Esophagus muscularis mucosa (tissue), 4 donors: ENCODE measurements around the gene HOXD10.

Source experiments
- EP300 ChIP-seq: sonication (generic); formaldehyde crosslinking; IDR thresholded peaks from one replicate; pipeline ENCODE4 v1.6.1; 2017; ENCODE audit warnings: antibody characterized with exemption
- POLR2A ChIP-seq: fragments of 450-650 bp; IDR thresholded peaks from one replicate; pipeline ENCODE4 v1.6.1; 2017; ENCODE audit warnings: antibody characterized with exemption, moderate library complexity, mild to moderate bottlenecking, low read depth
- TF ChIP-seq, protein P1 (sequence below), 3 experiments: fragments of 200-600 bp in 2 of 3; fragments of 450-650 bp in 1 of 3; sonication (generic) in 2 of 3; IDR thresholded peaks; one replicate each; pipeline ENCODE4 v1.5.1; 2017 to 2019; ENCODE audit warnings: antibody characterized with exemption in 3 of 3, mild to moderate bottlenecking in 2 of 3, moderate library complexity in 1 of 3

DNA sequence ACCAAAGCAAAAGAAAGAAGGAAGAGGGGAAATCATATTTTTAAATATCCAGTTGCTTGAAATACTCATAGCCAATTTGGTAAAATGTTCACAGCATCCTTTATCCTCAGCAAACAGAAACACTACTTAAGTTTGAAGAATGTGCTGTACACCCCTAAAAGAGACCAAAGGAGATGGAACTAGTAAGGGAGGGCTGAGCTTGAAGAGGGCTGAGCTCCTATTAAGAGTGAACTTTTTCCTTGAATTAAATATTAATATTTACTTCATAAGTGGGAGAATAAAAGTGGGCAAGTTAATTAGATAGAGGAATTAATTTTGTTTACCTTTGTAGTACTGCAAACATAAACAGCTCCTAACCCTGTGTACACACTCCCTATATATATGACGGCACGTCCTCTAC lies 39.8 kb upstream of the HOXD10 start:
- TF ChIP-seq, protein P1, sequence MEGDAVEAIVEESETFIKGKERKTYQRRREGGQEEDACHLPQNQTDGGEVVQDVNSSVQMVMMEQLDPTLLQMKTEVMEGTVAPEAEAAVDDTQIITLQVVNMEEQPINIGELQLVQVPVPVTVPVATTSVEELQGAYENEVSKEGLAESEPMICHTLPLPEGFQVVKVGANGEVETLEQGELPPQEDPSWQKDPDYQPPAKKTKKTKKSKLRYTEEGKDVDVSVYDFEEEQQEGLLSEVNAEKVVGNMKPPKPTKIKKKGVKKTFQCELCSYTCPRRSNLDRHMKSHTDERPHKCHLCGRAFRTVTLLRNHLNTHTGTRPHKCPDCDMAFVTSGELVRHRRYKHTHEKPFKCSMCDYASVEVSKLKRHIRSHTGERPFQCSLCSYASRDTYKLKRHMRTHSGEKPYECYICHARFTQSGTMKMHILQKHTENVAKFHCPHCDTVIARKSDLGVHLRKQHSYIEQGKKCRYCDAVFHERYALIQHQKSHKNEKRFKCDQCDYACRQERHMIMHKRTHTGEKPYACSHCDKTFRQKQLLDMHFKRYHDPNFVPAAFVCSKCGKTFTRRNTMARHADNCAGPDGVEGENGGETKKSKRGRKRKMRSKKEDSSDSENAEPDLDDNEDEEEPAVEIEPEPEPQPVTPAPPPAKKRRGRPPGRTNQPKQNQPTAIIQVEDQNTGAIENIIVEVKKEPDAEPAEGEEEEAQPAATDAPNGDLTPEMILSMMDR (IDR thresholded peaks at IDR 0.05): no peak
- no peak for TF ChIP-seq POLR2A
- TF ChIP-seq EP300: no peak
